KBM-7 (cell line): ENCODE measurements around the gene NXNL2.

Experiments
- DNase-seq: peaks from one replicate; pipeline ENCODE4 v3.0.0-alpha.2; 2015
- in situ Hi-C: fragments of 300-500 bp; cut with MboI; formaldehyde crosslinking; loops from 2 replicates; pipeline ENCODE4 v1.14.3; 2020; ENCODE audit warnings: low sequenced_read_pairs, low pct_unique_long_range_greater_than_20kb, mixed read lengths

NXNL2 gene

GRCh38 chr9:88529496-88529895 lies 5.5 kb upstream of the NXNL2 start:
- no peak for DNase-seq
- in situ Hi-C loops = no loop called here

DNA sequence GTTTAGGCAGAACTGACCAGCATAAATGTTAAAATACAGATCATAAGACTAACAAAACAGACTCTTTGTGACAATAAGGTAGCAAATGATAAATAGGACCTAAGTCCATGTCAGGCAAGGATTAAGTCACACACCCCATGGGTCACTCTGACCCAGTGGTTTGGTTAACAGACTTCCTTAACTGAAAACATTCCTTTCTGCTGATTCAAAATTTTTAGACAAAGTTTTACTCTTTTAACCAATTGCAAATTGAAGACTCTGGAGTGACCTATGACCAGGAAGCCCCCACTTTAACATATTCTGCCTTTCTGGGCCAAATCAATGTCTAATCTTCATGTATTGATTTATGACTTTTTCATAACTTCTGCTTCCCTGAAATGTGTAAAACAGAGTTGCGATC lies 4.9 kb upstream of the NXNL2 start:
- in situ Hi-C loops = no loop called here
- DNase-seq = no peak

DNA sequence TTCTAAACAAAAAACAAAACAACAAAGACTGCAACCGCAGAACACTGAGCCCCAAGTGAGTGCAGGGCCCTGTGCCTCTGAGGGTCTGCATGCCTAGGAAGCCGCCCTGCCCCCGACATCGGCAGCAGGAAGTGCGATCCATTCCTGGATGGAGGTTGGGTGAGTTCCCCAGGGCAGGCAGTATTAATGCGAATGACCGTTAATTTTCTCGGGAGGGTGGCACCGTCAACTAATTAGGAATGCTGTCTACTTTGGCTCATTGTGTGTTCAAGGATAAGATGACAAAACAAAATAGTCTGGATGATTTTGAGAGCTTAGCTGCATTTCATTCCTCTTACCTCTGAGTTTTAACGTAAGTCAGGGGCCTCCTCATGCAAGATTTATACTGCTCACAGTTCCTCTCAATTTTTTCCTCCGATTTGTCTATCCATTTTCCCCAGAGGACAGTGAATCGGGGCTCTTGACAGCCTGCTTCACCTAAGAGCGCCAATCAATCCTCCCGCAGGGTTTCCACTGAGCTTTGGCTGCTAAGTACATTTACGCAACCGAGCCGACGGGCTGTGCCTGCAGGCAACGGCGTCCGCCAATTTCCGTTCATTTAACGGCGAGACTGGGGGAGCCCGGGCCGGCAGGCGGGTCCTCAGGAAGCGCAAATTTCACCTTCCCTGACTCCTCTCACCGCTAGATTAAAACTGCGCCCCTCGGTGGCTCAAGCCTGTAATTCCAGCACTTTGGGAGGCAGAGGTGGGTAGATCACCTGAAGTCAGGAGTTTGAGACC lies 2.9 kb upstream of the NXNL2 start:
- in situ Hi-C loops = no loop called here
- peak; percentile 91 for DNase-seq

GRCh38 chr9:88533951-88534455 lies 975 bp upstream of the NXNL2 start:
- in situ Hi-C loops = no loop called here
- DNase-seq = peak; percentile 61

DNA sequence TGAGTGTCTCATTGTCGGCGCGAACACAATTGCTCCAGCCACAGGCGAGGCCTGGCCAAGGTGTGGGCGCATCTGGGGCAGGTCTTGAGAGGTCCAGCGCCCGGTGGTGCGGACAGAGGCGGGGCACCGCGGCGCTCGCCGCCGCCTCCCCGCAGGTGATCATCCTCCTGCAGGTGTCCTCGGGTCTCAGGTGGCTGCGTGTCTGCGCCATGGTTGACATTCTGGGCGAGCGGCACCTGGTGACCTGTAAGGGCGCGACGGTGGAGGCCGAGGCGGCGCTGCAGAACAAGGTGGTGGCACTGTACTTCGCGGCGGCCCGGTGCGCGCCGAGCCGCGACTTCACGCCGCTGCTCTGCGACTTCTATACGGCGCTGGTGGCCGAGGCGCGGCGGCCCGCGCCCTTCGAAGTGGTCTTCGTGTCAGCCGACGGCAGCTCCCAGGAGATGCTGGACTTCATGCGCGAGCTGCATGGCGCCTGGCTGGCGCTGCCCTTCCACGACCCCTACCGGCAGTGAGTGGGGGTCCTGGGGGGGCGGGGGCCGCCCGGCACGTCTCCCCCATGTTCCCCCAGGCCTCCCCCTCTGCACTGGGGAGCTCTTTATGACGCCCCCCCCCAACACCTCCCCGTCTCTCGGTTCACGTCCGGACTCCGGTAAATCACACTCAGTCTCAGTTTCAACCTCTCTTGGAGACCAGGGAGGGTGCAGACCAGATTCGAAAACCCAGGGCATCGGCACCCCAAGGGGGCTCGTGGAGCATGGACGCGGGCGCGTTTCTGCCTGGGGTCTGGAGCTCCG lies 446 bp downstream of the NXNL2 start:
- in situ Hi-C loops = no loop called here
- no peak for DNase-seq

DNA sequence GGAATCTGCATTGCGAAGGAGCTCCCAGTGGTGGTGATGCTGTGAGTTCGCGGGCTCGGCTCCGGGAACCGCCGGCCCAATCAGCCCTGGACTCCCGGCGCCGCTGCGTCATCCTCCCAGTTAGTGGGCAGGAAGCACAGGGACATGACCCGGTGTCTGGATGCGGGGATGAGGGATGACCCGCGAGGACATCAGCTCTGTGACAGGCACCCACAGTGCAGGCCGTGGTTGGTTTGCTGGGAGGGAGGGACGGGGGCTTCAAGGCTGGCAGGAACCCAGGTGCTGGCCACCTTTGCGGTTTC lies 996 bp downstream of the NXNL2 start:
- DNase-seq = no peak
- in situ Hi-C loops = no loop called here

- no peak for DNase-seq
- in situ Hi-C loops = no loop called here
Measured at GRCh38 chr9:88536951-88537760, 2.2 kb downstream of the NXNL2 start.

DNA sequence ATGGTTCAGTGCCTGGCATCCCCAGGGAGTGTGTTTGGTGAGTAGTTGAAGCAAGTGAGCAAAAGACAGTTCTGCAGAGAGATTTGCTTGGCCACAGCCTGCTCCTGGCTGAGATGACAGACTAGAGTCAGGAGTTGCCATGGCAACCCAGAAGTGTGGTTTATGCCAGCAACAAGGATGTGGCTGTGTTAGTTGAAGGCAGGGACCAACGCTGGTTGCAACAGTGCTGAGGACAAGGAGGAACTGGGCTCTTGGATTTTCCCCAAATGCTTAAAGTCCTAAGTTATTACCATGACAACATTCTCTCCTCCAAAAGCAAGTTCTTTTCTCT lies 2.7 kb downstream of the NXNL2 start:
- in situ Hi-C loops = no loop called here
- peak; percentile 66 for DNase-seq

- in situ Hi-C loops = no loop called here
- DNase-seq = no peak
Measured at GRCh38 chr9:88538311-88539085, 3.5 kb downstream of the NXNL2 start.

GRCh38 chr9:88539246-88539645 lies 4.3 kb downstream of the NXNL2 start:
- no peak for DNase-seq
- in situ Hi-C loops = no loop called here

DNA sequence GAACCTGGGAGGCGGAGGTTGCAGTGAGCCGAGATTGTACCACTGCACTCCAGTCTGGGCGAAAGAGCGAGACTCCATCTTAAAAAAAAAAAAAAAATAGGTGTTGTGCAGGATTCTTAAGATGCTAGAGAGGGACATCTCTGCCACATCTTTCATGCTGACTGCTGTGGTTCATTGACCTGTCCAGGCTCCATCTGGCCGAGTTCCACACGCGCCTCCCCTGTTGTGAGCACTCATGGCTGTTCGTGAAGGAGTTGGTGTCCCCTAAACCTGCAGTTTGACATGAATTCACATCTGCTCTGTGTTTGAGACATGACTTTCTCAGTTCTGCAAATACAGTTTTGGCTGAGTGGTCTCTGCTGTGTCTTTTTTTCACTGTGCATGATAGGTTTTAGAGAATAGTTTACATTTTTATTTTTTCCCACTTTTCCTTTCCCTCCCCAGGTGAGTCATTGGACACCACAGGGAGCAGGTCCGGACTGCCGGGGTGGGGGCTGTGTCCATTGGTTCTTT lies 5.3 kb downstream of the NXNL2 start:
- in situ Hi-C loops = no loop called here

GRCh38 chr9:88544245-88544644 lies 9.3 kb downstream of the NXNL2 start:
- in situ Hi-C loops = no loop called here
- peak; percentile 74 for DNase-seq

More for the DNA sequence above, 5.3 kb downstream of the NXNL2 start:
- no peak for DNase-seq

DNA sequence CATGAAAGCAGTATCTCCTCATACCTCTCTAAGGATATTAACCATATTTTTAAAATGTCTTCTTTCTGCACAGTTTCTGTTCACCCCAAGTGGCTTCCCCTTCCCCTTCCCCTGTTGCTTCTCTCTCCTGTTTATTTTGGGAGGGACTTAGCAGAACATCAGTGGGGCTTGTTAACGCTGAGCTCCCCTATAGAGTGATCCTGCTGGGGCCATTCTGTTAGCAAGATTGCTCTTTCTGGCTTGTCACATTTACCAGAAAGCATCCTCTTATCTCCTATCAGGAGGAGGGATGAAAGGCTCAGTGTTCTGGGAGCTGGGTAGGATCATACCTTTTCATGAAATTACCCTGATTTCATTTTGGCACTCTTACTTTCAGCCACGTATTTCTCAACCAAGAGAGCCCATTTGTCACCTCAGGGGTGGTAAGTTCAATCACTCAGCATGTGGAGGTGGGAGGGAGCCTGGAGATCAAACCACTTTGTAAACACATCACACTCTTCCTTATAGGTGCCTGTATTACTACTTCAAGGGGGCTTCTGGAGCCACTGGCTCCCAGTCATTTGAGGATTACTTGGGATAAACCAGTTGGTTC lies 16.7 kb downstream of the NXNL2 start:
- no peak for DNase-seq

DNA sequence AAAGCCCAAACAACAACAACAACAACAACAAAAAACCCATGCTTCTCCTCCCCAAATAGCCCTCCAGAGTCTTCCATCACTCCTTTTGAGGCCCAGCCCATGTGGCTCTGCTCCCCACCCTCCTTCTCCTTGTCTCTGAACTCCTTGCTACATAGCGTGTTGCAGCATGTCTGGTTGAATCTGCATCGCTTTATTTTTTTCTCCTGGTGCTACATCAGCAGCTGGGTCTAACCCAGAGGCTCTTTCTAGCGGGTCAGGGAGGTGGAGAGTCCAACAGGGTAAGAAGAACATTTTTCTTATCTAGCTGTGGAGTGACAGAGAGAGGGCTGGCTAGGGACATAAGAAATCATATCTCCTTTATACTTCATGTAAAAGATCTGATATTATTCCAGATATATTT lies 18.4 kb downstream of the NXNL2 start:
- in situ Hi-C loops = no loop called here
- DNase-seq = no peak

More for the DNA sequence above, 16.7 kb downstream of the NXNL2 start:
- in situ Hi-C loops = no loop called here

DNA sequence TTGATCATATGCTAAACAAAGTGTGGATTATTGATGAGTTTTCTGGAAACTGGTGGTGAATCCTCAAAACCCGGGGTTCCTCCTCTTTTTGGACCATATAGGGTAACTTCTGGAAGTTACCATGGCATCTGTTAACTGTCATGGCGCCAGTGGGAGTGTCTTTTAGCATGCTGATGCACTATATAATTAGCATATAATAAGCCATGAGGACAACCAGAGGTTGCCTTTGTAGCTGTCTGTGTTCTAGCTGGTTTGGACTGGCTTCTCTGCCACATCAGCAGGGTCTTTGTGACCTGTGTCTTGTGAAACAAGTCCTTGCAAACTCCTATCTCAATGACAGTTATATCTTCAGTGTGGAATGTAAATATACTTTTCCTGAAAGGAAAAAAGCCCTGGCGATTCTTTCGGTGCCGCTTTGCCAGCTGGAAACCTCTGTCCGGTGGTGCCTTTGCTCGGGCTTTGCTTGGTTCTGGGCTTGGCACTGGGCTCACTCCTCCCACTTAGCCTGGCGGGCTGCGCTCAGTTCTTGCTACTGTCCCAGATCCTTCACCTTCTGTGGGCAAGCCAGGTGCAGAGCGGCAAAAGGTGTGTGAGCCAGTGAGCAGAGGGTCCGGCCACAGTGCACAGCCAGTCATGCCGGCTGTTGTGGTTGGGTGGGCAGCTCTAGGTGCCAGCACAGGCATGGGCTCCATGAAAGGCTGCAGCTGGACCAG lies 20.4 kb downstream of the NXNL2 start:
- DNase-seq = no peak
- in situ Hi-C loops = no loop called here

GRCh38 chr9:88559661-88560060 lies 24.7 kb downstream of the NXNL2 start:
- in situ Hi-C loops = no loop called here
- DNase-seq = no peak

DNA sequence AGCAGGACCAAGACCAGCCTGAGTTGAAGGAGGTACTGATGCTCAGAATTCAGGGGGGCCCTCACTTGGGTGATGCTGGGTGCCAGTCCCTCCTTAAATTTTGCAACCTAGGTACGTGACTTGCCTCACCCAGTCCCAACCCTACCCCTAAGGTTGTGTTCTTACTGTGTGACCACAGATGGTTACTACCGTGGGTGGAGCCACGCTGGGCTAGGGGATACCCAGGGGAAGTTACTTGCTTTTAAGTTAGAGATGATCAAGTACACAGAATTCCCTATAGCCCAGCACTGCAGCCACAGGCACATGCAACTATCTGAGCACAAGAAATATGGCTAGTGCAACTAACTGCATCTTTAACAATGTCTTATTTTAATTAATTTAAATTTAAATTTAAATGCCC lies 32.9 kb downstream of the NXNL2 start:
- in situ Hi-C loops = no loop called here
- DNase-seq = no peak

DNA sequence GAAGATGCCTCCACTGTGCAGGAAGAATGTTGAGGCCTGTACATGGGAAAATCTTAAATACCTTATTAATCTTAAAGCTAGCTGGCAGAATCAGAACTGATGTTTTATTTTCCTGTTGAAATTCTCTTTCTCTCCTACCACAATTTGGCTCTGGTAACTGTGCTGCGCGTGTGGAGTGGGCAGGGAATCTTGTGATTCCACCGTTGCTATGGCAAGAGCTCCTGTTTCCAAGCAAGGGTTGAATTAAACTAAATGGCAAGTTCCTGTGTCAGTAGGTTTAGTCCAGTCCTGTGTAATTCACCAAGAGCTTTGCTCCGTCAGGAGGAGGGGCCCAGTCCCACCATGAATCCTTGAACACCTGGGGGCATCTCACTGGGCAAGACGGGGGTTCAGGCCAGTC lies 36.4 kb downstream of the NXNL2 start:
- DNase-seq = no peak
- in situ Hi-C loops = no loop called here
